HG03025 (cell line): Measurements from ENCODE around the gene PIGX.
A peak's percentile ranks its signal among the peaks of the same experiment; 100 is the strongest.
"Not testable (repeated sequence)": the region's sequence is repeated elsewhere in the genome, so short reads cannot be mapped to it uniquely, and the experiment has no call there.

ENCODE experiments used
- ATAC-seq: cut with Tn5 transposase; IDR thresholded peaks from one replicate; pipeline ENCODE4 v1.9.1; 2021; ENCODE audit warnings: mild to moderate bottlenecking, moderate library complexity; ENCODE audit not compliant: unreplicated experiment, low FRiP score

PIGX gene

DNA sequence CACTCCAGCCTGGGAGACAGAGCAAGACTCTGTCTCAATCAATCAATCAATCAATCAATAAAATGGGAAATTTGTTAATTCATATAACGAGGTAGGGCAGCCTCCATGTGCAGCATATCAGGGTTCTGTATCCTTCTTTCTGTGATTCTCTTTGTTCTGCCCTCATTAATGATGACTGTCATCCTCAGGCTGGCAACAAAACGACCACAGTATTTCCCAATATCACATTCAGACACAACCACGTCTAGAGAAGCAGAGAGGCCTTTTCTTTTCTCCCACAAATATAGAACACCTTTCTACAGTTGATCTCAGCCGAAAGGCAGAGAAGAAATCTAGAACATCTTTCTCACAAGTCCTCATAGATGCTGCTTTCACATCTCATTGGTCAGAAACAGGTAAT is 11.4 kb upstream of the PIGX start:
- ATAC-seq, result no peak

GRCh38 chr3:196706327-196706726 is 5.8 kb upstream of the PIGX start:
- ATAC-seq, result no peak

DNA sequence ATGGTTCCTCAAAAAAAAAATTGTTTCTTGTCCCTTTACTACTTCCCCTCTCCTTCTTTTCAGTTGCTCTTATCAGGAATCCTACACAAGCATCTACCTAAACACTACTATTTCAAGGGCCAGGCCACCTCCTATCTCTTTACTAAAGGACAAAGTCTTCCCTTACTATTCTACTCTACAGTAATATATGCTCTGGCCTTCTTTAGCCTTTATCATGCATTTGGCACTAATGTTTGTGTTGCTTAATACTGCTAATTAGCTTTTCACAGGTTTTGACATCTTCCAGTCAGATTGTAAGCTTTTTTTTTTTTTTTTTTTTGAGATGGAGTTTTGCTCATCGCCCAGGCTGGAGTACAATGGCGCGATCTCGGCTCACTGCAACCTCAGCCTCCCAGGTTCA is 5.4 kb upstream of the PIGX start:
- ATAC-seq, result no peak

DNA sequence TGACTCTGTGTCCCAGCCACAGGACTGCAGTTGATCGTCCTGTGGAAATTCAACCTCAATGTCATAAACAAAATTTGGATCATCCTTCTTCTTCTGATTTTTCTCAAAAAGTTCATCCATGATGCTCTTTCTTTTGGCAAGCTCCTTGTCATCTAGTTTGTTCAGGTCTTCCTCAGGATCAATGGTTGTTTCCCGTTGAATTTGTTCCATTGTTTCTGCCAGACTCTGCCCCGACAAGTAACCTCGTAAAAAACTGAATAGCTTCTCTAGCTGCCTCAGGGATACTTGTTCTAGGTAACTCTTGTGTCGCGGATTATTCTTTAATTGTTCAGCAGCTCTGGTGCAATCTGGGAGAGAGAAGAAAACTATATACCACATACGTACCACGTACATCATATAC is 4.6 kb upstream of the PIGX start:
- no peak for ATAC-seq

GRCh38 chr3:196708467-196708866 is 3.7 kb upstream of the PIGX start:
- no peak for ATAC-seq

- peak; percentile 57 for ATAC-seq
Measured at GRCh38 chr3:196712514-196713413, 587 bp downstream of the PIGX start.

GRCh38 chr3:196717162-196717561 is 5.0 kb downstream of the PIGX start:
- ATAC-seq, result not testable (repeated sequence)

DNA sequence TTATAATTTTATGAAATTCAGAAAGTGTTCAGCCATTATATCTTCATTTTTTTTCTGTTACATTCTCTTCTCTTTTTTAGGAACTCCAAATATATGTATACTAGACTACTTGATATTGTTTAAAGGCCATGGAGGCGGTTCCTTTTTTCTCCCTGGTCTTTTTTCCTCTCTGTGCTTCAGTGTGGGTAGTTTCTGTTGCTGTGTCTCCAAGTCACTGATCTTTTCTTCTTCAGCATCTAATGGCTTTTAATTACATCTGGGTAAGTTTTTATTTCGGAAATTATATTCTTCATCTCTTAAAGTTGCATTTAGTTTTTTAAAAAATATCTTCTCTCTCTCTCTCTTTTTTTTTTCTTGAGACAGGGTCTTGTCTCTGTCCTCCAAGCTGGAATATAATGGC is 8.9 kb downstream of the PIGX start:
- ATAC-seq, result no peak

DNA sequence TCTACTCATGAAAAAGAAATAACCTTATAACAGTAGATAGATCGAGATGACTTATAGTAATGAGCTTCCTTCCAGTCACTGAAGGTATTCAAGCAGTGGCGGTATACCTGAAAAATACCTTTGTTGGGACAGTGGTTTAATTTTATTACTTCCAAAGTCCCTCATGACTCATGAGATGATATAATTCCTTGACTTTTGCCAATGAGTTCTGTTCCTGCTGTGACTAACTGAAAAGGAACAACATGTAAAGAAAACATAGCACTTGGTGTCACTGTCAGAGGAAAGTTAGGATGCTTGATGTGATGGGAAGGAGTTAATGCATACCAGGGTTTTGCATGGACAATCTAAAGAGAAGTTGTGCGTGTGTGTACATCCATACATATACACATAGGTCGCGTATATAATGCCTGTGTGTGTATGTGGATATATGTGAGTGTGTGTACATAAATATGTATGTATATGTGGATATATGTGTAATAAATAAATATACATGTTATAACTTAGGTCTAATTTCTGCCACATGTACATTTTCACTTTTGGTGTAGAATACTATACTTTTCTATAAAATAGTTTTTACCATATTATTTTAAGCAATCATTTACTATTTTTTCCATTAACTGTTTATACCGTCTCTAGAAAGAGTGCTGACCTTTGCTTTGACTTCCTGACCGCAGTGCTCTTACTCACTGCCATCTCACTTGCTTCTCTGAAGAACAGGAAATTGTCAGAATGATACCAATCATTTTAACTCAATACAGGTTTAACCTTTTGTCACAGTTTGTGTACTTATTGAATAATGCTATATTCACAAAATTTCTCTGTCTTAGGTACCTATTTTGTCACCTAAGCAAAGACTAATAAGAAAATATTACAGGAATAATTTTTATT is 14.9 kb downstream of the PIGX start:
- no peak for ATAC-seq

GRCh38 chr3:196735751-196736150 is 23.6 kb downstream of the PIGX start:
- ATAC-seq, result no peak

- ATAC-seq, result no peak
Measured at GRCh38 chr3:196736670-196737374, 24.6 kb downstream of the PIGX start.

GRCh38 chr3:196737655-196738054 is 25.5 kb downstream of the PIGX start:
- no peak for ATAC-seq

DNA sequence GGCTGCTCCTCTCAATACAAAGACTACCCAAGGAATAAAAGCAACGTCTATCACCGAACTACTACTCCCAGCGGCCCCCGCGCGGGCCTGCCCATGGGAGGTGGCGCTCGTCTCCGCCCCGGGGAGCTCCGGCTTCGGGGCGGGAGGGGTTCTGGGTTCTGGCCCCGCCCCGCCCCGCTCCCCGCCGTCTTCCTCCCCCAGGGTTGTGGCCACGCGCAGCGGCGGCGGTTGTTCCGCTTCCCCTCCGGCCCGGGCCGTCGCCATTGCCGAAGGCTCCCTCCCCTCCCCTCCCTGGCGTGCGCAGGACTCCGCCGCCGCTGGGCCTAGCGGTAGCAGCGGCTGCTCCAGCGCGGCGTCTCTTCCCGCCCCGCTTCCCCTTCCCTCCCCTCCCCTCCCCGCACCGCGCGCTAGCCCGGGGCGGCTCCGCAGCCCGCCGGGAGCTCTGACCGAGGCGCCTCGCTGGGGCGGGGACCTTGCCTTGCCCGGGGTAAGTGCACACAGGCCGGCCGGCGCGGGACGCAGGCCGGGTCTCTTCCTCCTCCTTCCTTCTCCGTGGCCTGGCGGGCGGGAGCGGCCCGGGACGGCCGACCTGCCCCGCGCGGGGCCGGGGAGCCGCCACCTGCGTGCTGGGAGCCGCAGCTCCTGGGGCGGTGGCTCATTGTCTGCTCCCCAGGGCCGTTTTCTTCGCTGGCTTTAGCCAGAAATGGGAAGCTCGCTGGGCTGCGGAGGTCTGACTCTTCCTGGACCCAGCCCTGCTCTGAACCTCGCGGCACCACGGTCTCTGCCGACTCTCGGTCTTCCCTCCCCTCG is 27.7 kb downstream of the PIGX start, which contains the start of gene PAK2:
Gene PAK2, plus strand, starts transcription at position 187 of the 810 bp plus-strand sequence. CDS start 42,790 bp downstream, outside the sequence.
- ATAC-seq, result peak; percentile 65

DNA sequence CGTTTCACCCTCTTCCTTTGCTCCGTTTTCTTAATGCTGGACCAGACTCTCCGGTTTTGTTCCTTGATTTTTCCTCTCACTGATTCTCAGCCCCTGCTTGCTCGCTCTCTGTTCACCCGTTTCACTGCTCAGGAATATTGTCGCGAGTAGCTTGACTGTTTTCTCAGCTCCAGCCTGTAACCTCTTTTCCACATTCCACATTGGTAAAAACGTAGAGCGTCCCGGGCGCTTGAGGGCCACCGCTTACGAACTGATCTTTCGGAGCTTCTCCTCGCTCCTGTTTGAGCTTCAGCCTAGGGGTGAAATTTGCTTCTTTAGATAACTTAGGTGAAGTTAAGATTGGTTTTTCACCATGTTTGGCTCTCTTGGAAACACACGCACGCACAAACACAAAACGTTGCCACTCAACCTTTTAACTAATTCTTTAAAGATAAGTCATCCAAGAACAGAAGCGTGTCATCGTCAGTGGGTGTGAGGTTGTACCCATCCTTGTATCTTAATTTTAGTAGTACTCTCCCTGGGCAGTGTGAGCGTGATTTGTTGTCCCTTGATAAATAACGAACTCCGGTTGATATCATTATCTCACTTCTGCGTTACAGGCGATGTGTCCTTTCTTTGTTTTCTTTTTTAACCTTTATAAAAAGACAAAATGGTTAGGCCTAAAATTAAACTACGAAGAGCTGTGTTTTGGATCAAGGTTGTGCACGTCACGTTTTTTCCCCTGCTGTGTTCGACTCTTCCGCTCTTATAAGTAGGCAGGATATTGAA is 28.5 kb downstream of the PIGX start:
- peak; percentile 12 for ATAC-seq

GRCh38 chr3:196741249-196741889 is 29.2 kb downstream of the PIGX start:
- no peak for ATAC-seq

DNA sequence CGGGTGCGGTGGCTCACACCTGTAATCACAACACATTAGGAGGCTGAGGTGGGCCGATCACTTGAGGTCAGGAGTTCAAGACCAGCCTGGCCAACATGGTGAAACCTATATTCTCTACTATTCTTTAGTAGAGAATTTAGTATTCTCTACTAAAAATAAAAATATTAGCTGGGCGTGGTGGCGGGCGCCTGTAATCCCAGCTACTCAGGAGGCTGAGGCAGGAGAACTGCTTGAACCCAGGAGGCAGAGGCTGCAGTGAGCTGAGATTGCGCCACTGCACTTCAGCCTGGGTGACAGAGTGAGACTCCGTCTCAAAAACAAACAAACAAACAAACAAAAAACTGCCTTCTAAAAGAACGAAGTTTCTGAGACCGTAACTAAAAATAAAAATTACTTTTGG is 31.4 kb downstream of the PIGX start:
- not testable (repeated sequence) for ATAC-seq

GRCh38 chr3:196749125-196749524 is 36.9 kb downstream of the PIGX start:
- ATAC-seq, result no peak

DNA sequence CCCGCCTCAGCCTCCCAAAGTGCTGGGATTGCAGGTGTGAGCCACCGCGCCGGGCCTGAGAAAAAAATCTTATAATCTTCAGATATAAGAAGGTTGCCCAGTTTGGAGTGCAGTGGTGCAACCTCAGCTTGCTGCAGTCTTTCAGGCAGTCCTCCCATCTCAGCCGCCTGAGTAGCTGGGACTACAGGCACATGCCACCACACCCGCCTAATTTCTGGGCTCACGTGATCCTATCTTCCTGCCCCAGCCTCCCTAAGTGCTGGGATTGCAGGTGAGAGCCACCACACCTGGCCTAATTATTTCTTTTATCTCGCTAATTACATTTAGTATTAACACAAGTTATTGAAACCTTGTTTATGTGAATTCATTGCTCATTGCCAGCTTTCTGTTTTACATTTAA is 41.0 kb downstream of the PIGX start:
- ATAC-seq, result no peak
